SU-DHL-6 (cell line): Measurements from ENCODE around the gene ABCB1.

Source experiments
- H2AFZ ChIP-seq: fragments of 200-600 bp; sonication (generic); 2 replicates; pipeline ENCODE4 v1.6.1; 2014; ENCODE audit warnings: low read depth, mild to moderate bottlenecking, moderate library complexity, mixed read lengths, antibody characterized with exemption, low read length; ENCODE audit not compliant: severe bottlenecking
- H3F3A ChIP-seq: fragments of 200-600 bp; shearing (Covaris generic); 2 replicates; pipeline ENCODE4 v1.6.0; 2016; ENCODE audit warnings: antibody characterized with exemption, mild to moderate bottlenecking; ENCODE audit not compliant: insufficient read depth
- H3K27ac ChIP-seq: fragments of 200-600 bp; sonication (generic); 2 replicates; pipeline ENCODE4 v1.5.1; 2016; ENCODE audit warnings: low read depth, mild to moderate bottlenecking, low read length, moderate library complexity, mixed read lengths
- H3K27me3 ChIP-seq: fragments of 200-600 bp; sonication (generic), shearing (Covaris generic); 2 replicates; pipeline ENCODE4 v1.6.0; 2014; ENCODE audit warnings: mild to moderate bottlenecking, low read length
- H3K36me3 ChIP-seq: fragments of 200-600 bp; sonication (generic); 2 replicates; pipeline ENCODE4 v1.6.1; 2014; ENCODE audit warnings: mild to moderate bottlenecking, low read length, mixed read lengths
- H3K4me2 ChIP-seq: fragments of 300-600, 200-600 bp; shearing (Covaris generic), sonication (generic); 2 replicates; pipeline ENCODE4 v1.6.0; 2014; ENCODE audit warnings: low read length, low read depth, mild to moderate bottlenecking; ENCODE audit not compliant: poor library complexity, severe bottlenecking
- H3K4me3 ChIP-seq: fragments of 200-600 bp; sonication (generic); 2 replicates; pipeline ENCODE4 v1.5.1; 2014; ENCODE audit warnings: antibody characterized with exemption, low read length, mild to moderate bottlenecking, mixed read lengths; ENCODE audit not compliant: insufficient read depth, poor library complexity, severe bottlenecking
- H3K79me2 ChIP-seq: fragments of 200-600 bp; sonication (generic); 2 replicates; pipeline ENCODE4 v1.6.1; 2014; ENCODE audit warnings: mild to moderate bottlenecking, low read length, moderate library complexity; ENCODE audit not compliant: insufficient read depth
- H3K9ac ChIP-seq: fragments of 200-600 bp; sonication (generic); 2 replicates; pipeline ENCODE4 v1.7.0; 2014; ENCODE audit warnings: mild to moderate bottlenecking, low read length
- H3K9me2 ChIP-seq: fragments of 200-600 bp; sonication (generic); replicated peaks from 2 replicates; pipeline ENCODE4 v1.6.1; 2014; ENCODE audit warnings: low read length; ENCODE audit not compliant: insufficient read depth
- H3K9me3 ChIP-seq: fragments of 200-600 bp; sonication (generic); 2 replicates; pipeline ENCODE4 v1.6.1; 2014; ENCODE audit warnings: low read length, mixed read lengths; ENCODE audit not compliant: insufficient read depth
- H4K20me1 ChIP-seq: fragments of 200-600 bp; sonication (generic); 2 replicates; pipeline ENCODE4 v1.6.1; 2014; ENCODE audit warnings: low read depth, mild to moderate bottlenecking, antibody characterized with exemption, low read length, moderate library complexity, mixed read lengths
- EZH2phosphoT487 ChIP-seq: fragments of 200-600 bp; sonication (generic), shearing (Covaris generic); conservative IDR thresholded peaks from 2 replicates; pipeline ENCODE4 v1.6.1; 2018; ENCODE audit warnings: mild to moderate bottlenecking, antibody characterized with exemption, low read length, moderate library complexity, mixed read lengths
- TF ChIP-seq, protein P1 (sequence below): fragments of 200-600 bp; sonication (generic); IDR thresholded peaks from one replicate; pipeline ENCODE4 v1.5.1; 2017; ENCODE audit warnings: antibody characterized with exemption, mild to moderate bottlenecking, low read length, moderate library complexity; ENCODE audit not compliant: insufficient read depth, poor library complexity, severe bottlenecking

Gene ABCB1

DNA sequence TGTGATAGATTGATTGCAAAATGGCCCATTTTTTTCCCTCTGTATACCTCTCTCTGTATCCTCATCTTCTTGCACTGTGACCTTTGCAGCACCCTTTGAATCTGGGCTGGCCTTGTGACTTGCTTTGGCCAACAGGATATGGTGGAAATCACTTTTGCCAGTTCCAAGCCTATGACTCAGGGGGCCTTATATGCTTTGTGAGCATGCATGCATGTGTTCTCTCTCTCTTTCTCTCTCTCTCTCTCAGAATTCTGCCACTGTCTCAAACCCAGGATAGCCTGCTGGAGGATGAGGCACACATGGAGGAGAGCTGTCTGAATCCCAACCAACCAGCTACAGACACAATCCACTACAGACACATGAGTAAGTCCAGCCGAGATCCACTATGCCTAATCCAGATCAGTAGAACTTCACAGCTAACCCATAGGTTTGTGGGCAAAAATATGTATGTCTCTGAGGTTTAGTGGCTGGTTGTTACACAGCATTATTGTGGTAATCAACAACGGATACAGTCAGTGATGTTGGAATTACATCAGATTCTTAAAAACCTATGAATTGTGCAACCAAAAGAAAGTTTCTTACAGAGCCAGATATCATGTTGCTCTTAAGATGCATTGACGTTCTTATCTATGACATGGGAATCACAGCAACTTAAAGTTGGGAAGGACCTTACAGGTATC lies 83.4 kb downstream of the ABCB1 start:
- H3K27ac ChIP-seq, result no peak overlapping the region
- H3K36me3 ChIP-seq, result no peaks in the 10 kb centered on the region
- H3K9me2 ChIP-seq, result no peaks in the 10 kb centered on the region
- no peaks in the 10 kb centered on the region for H3K27me3 ChIP-seq
- TF ChIP-seq, protein P1, sequence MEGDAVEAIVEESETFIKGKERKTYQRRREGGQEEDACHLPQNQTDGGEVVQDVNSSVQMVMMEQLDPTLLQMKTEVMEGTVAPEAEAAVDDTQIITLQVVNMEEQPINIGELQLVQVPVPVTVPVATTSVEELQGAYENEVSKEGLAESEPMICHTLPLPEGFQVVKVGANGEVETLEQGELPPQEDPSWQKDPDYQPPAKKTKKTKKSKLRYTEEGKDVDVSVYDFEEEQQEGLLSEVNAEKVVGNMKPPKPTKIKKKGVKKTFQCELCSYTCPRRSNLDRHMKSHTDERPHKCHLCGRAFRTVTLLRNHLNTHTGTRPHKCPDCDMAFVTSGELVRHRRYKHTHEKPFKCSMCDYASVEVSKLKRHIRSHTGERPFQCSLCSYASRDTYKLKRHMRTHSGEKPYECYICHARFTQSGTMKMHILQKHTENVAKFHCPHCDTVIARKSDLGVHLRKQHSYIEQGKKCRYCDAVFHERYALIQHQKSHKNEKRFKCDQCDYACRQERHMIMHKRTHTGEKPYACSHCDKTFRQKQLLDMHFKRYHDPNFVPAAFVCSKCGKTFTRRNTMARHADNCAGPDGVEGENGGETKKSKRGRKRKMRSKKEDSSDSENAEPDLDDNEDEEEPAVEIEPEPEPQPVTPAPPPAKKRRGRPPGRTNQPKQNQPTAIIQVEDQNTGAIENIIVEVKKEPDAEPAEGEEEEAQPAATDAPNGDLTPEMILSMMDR, result no peak
- TF ChIP-seq EZH2phosphoT487, result no peak
- no peak overlapping the region for H3K9ac ChIP-seq
- H3K79me2 ChIP-seq, result no peaks in the 10 kb centered on the region
- H2AFZ ChIP-seq, result no peak overlapping the region
- no peak overlapping the region for H3K4me3 ChIP-seq
- H4K20me1 ChIP-seq, result no peaks in the 10 kb centered on the region
- no peaks in the 10 kb centered on the region for H3F3A ChIP-seq
- H3K4me2 ChIP-seq, result no peak overlapping the region
- no peaks in the 10 kb centered on the region for H3K9me3 ChIP-seq

DNA sequence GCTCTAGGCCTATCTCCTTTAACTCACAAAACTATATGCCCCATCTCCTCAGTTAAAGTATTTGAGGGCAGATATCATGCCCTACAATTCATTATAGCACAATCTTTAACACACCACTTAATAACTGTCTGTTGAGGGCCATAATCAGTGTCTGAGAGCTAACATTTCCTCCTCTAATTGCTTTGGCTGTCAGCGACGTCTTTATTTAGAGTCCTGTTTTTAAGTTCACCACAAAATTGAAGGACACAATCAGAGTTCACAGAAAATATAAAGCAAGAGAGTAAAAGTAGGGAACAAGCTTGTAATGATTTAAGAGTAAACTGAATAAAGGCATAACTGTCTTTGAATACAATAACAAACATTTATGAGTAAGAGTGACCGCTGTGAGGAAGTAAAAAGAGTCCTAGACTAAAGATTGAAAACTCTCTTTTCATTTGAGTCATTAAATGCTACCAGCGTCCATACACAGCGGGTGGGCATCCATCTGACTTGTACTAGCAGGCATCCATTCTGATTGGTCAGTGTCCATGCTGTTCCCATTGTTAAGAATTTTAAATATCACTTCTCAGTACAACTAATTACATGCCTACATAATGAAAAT lies 86.8 kb downstream of the ABCB1 start:
- Histone ChIP-seq H3K79me2 (no peaks in the 10 kb centered on the region), H3K27ac (no peak overlapping the region), H3K9ac (no peak overlapping the region), H3K4me3 (no peak overlapping the region), H3K9me2 (no peaks in the 10 kb centered on the region), H3K36me3 (no peaks in the 10 kb centered on the region), H3K27me3 (no peaks in the 10 kb centered on the region), H3F3A (no peaks in the 10 kb centered on the region), H4K20me1 (no peaks in the 10 kb centered on the region), H3K4me2 (no peak overlapping the region), H2AFZ (no peak overlapping the region), H3K9me3 (no peaks in the 10 kb centered on the region)
- TF ChIP-seq, protein P1, result no peak
- no peak for TF ChIP-seq EZH2phosphoT487

DNA sequence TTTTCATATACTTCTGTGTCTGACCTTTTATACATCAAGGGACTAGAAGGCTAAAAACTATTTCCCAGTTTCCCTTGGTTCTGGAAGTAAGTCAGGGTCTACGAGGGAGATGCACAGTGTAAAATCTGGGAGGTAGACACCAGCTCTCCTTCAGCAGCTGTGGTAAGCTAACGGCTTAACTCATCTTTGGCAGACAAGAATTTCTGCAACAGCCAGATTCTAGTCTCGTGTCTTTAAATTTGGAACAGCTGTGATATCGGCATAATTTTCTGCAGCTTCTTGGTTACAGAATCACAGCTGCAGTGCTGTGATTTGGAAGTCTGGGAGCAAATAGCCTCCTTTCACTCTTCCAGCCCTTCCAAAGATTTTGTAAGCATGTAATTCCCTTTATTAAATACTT lies 87.8 kb downstream of the ABCB1 start:
- Histone ChIP-seq H3F3A (no peaks in the 10 kb centered on the region), H3K36me3 (no peaks in the 10 kb centered on the region), H3K9ac (no peak overlapping the region), H3K4me3 (no peak overlapping the region), H3K9me2 (no peaks in the 10 kb centered on the region), H3K9me3 (no peaks in the 10 kb centered on the region), H3K79me2 (no peaks in the 10 kb centered on the region), H3K4me2 (no peak overlapping the region), H2AFZ (no peak overlapping the region), H3K27ac (no peak overlapping the region), H4K20me1 (no peaks in the 10 kb centered on the region), H3K27me3 (no peaks in the 10 kb centered on the region)
- TF ChIP-seq, protein P1, result no peak
- no peak for TF ChIP-seq EZH2phosphoT487
